A549 (cell line): ENCODE data around the gene BCR. TPM values are rescaled to one million over a fixed set of nuclear protein-coding genes. Genes with fewer than 3 reads are reported as not detected.

Source experiments
- ATAC-seq, 2 experiments: fragments of 200-7000 bp in 1 of 2; fragments of >200 bp in 1 of 2; cut with Nextera tagmentation in 1 of 2; cut with Tn5 transposase in 1 of 2; 3 replicates each; pipeline versions ENCODE4 v1.8.0 to v1.9.1; 2018 to 2020; ENCODE audit warnings: mild to moderate bottlenecking in 1 of 2, moderate library complexity in 1 of 2
- CTCF ChIA-PET: fragments of 300-600 bp; sonication (Branson Sonifier 250); formaldehyde crosslinking; extraction: SDS; loops from one replicate; lab custom pipeline; 2021; ENCODE audit warnings: antibody characterized with exemption, inconsistent platforms; lab: Yijun Ruan, JAX
- POLR2A ChIA-PET: fragments of 350-600 bp; formaldehyde crosslinking; extraction: SDS; loops from one replicate; lab custom pipeline; 2021; ENCODE audit warnings: antibody characterized with exemption, inconsistent platforms; lab: Yijun Ruan, JAX
- DNase-seq, 2 experiments: peaks; one replicate each; pipeline versions ENCODE4 v3.0.0 to v3.0.0-alpha.2; 2011 to 2016; ENCODE audit warnings: low read depth in 1 of 2, low spot score in 1 of 2
- FAIRE-seq: peaks from 2 replicates; lab custom pipeline; 2011; peaks lifted over from hg19 to GRCh38; lab: Jason Lieb, UNC
- H3K27ac ChIP-seq, 2 experiments: fragments of >200 bp; sonication (Bioruptor Twin); formaldehyde crosslinking; 3 replicates each; pipeline ENCODE4 v1.5.1; 2016 to 2017
- H3K4me1 ChIP-seq: fragments of >200 bp; sonication (Bioruptor Twin); formaldehyde crosslinking; 3 replicates; pipeline ENCODE4 v1.6.1; 2016
- H3K4me2 ChIP-seq: fragments of >200 bp; sonication (Bioruptor Twin); formaldehyde crosslinking; 3 replicates; pipeline ENCODE4 v1.6.1; 2016
- H3K4me3 ChIP-seq: fragments of >200 bp; sonication (Bioruptor Twin); formaldehyde crosslinking; 3 replicates; pipeline ENCODE4 v1.5.1; 2016
- H3K9me3 ChIP-seq: fragments of >200 bp; sonication (Bioruptor Twin); formaldehyde crosslinking; 3 replicates; pipeline ENCODE4 v1.6.1; 2016
- ATOH8 ChIP-seq: fragments of 250-450 bp; sonication (Bioruptor Pico); IDR thresholded peaks from 2 replicates; pipeline ENCODE4 v1.5.0; 2020; ENCODE audit warnings: low read depth, mild to moderate bottlenecking, moderate library complexity
- BHLHE40 ChIP-seq: IDR thresholded peaks from 2 replicates; pipeline ENCODE4 v1.6.1; 2012; ENCODE audit warnings: low read depth, low read length, inconsistent platforms
- CHD4 ChIP-seq: fragments of 200-600 bp; sonication (generic); IDR thresholded peaks from 2 replicates; pipeline ENCODE4 v1.6.1; 2016; ENCODE audit warnings: antibody characterized with exemption, mild to moderate bottlenecking, borderline replicate concordance
- EHF ChIP-seq: fragments of 250-450 bp; sonication (Bioruptor Pico); IDR thresholded peaks from 2 replicates; pipeline ENCODE4 v1.5.0; 2020; ENCODE audit warnings: mild to moderate bottlenecking
- EHMT2 ChIP-seq: fragments of 200-600 bp; sonication (generic); IDR thresholded peaks from 2 replicates; pipeline ENCODE4 v1.6.1; 2016; ENCODE audit warnings: antibody characterized with exemption, low read depth, mild to moderate bottlenecking, moderate library complexity
- FOSL2 ChIP-seq, 2 experiments: fragments of 450-650 bp in 1 of 2; fragments of >200 bp in 1 of 2; sonication (Bioruptor Twin) in 1 of 2; formaldehyde crosslinking; IDR thresholded peaks; 2 replicates each; pipeline versions ENCODE4 v1.5.0 to v1.6.1; 2016 to 2020; ENCODE audit warnings: mild to moderate bottlenecking in 1 of 2, moderate library complexity in 1 of 2
- HOXB5 ChIP-seq: fragments of 250-450 bp; sonication (Bioruptor Pico); IDR thresholded peaks from 2 replicates; pipeline ENCODE4 v1.5.0; 2020; ENCODE audit warnings: mild to moderate bottlenecking, moderate library complexity
- KDM1A ChIP-seq: fragments of 200-600 bp; sonication (generic); IDR thresholded peaks from 2 replicates; pipeline ENCODE4 v1.6.1; 2016; ENCODE audit warnings: low read depth, mild to moderate bottlenecking
- MYC ChIP-seq: IDR thresholded peaks from 2 replicates; pipeline ENCODE4 v1.6.1; 2012; ENCODE audit warnings: mild to moderate bottlenecking, inconsistent platforms, low read length, improper control_type of control experiment, borderline replicate concordance
- RAD21 ChIP-seq, 2 experiments: fragments of >200 bp in 1 of 2; sonication (Bioruptor Twin) in 1 of 2; formaldehyde crosslinking in 1 of 2; IDR thresholded peaks in 1 of 2; conservative IDR thresholded peaks in 1 of 2; 2 replicates in 1 of 2; 3 replicates in 1 of 2; pipeline ENCODE4 v1.6.1; 2012 to 2018; ENCODE audit warnings: inconsistent platforms in 1 of 2
- RCOR1 ChIP-seq: fragments of 150-350 bp; IDR thresholded peaks from 2 replicates; pipeline ENCODE4 v1.6.1; 2014; ENCODE audit warnings: antibody characterized with exemption, low read length, low read depth
- SREBF2 ChIP-seq: fragments of 450-650 bp; IDR thresholded peaks from 2 replicates; pipeline ENCODE4 v1.6.1; 2014; ENCODE audit warnings: mild to moderate bottlenecking, moderate library complexity
- USF2 ChIP-seq: fragments of 450-650 bp; IDR thresholded peaks from 2 replicates; pipeline ENCODE4 v1.6.1; 2014; ENCODE audit warnings: antibody characterized with exemption
- WGBS: methylation state at CpG from one replicate; pipeline ENCODE4 v1.1.6; 2017; ENCODE audit errors: missing lambda C conversion rate; 5-methylcytosine and 5-hydroxymethylcytosine counted together
- polyA plus RNA-seq, 4 experiments: library from polyadenylated mRNA; depleted of rRNA in 3 of 4; stranded (reverse); fragments of >200 nt; fragmentation: RNase III in 1 of 4; extraction: RNeasy Plus Mini Kit Qiagen cat#74134 plus additional on column Dnase treatment in 1 of 4; gene quantifications; 2 replicates in 3 of 4; 3 replicates in 1 of 4; pipeline ENCODE4 v1.2.3, GENCODE V29; 2011 to 2017
- TF ChIP-seq, protein P1 (sequence below): fragments of >200 bp; sonication (Bioruptor Twin); formaldehyde crosslinking; IDR thresholded peaks from 3 replicates; pipeline ENCODE4 v1.6.1; 2016

The BCR gene
- polyA plus RNA-seq, 2 of the 4 experiments (the other 2 are of a cell fraction): 14.7 to 16.4 TPM

- POLR2A ChIA-PET: no interaction called here
- peaks cover 6% of the 10 kb centered on the region; the same call in 2 of the 3 replicates for H3K4me1 ChIP-seq
- H3K27ac ChIP-seq: no peak overlapping the region
- ATAC-seq (no peak), FAIRE-seq (no peak), DNase-seq (no peak)
- CTCF ChIA-PET: interaction anchor here (1.0 to 7.5 kb wide), 4 partner anchors 9 to 112 kb away, joined by 3 to 186 read pairs (median 9); partner anchors contain the start of gene BCR
- WGBS: 94% methylated on average over 10 of the region's 21 CpGs
- no peak for TF ChIP-seq FOSL2 (IDR thresholded peaks at IDR 0.05)
- TF ChIP-seq FOSL2 (CRISPR knock-in tag; IDR thresholded peaks at IDR 0.05): no peak
- TF ChIP-seq USF2: no peak
- TF ChIP-seq SREBF2: no peak
- H3K9me3 ChIP-seq: no peaks in the 10 kb centered on the region
- H3K4me2 ChIP-seq: no peak overlapping the region
- H3K4me3 ChIP-seq: no peak overlapping the region
Measured at GRCh38 chr22:23287136-23288095, 107.1 kb downstream of the BCR start.

- 0 out of 3 replicates have a peak, but pooled peaks cover 2% of the 10 kb centered on the region for H3K4me1 ChIP-seq
- H3K4me3 ChIP-seq: no peak overlapping the region
- ATAC-seq (no peak), FAIRE-seq (no peak), DNase-seq (no peak)
- H3K4me2 ChIP-seq: no peak overlapping the region
- H3K9me3 ChIP-seq: no peaks in the 10 kb centered on the region
- 94% methylated on average over 7 of the region's 17 CpGs for WGBS
- ChIA-PET POLR2A (no interaction called here), CTCF (interaction anchor here (0.8 to 7.5 kb wide), 5 partner anchors 25 to 113 kb away, joined by 3 to 186 read pairs (median 5); partner anchors contain the start of gene BCR)
- no peak overlapping the region for H3K27ac ChIP-seq
- TF ChIP-seq RAD21 (conservative IDR thresholded peaks at IDR 0.05 in 1 of 2, IDR thresholded peaks at IDR 0.05 in 1 of 2) (no peak), RCOR1 (no peak), CHD4 (no peak), BHLHE40 (no peak), HOXB5 (CRISPR knock-in tag) (no peak), FOSL2 (IDR thresholded peaks at IDR 0.05) (no peak), FOSL2 (CRISPR knock-in tag; IDR thresholded peaks at IDR 0.05) (no peak), EHMT2 (no peak), EHF (no peak), KDM1A (no peak), MYC (no peak)
- TF ChIP-seq, all 56 proteins: peak for 0
Measured at GRCh38 chr22:23288301-23289129, 108.2 kb downstream of the BCR start.

DNA sequence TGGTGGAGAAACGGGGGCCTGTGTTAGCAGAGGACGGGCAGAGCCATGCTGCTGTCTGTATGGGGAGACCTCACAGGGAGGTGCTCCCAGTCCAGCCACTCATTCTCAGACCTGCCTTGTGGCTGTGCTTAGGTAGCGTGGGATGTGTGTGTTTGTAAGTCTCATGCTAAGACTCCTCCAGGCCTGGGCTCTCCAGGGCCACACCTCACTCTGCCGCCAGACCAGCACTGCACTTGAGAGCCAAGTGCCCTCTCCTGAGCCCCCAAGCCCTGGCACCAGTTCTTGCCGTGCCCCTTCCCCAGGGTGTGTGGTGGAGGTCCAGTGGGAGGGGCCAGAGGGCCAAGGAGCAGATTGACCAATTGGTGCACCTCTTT, 108.8 kb downstream of the BCR start:
- H3K4me2 ChIP-seq: no peak overlapping the region
- ChIA-PET POLR2A (no interaction called here), CTCF (interaction anchor here (0.6 to 3.4 kb wide), 11 partner anchors 13 to 143 kb away, joined by 3 to 66 read pairs (median 4); no protein-coding TSS in a partner anchor)
- FAIRE-seq (no peak), DNase-seq (no peak), ATAC-seq (no peak)
- WGBS: 64% methylated on average over 5 of the region's 5 CpGs
- no peak overlapping the region for H3K27ac ChIP-seq
- H3K4me1 ChIP-seq: 0 out of 3 replicates have a peak, but pooled peaks cover 2% of the 10 kb centered on the region
- TF ChIP-seq CHD4: no peak
- TF ChIP-seq ATOH8 (CRISPR knock-in tag): no peak
- TF ChIP-seq BHLHE40: no peak
- TF ChIP-seq, protein P1, sequence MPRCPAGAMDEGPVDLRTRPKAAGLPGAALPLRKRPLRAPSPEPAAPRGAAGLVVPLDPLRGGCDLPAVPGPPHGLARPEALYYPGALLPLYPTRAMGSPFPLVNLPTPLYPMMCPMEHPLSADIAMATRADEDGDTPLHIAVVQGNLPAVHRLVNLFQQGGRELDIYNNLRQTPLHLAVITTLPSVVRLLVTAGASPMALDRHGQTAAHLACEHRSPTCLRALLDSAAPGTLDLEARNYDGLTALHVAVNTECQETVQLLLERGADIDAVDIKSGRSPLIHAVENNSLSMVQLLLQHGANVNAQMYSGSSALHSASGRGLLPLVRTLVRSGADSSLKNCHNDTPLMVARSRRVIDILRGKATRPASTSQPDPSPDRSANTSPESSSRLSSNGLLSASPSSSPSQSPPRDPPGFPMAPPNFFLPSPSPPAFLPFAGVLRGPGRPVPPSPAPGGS: no peak
- no peaks in the 10 kb centered on the region for H3K9me3 ChIP-seq
- no peak overlapping the region for H3K4me3 ChIP-seq
